ENCODE results near the gene ARID1B.

Gene ARID1B

DNA sequence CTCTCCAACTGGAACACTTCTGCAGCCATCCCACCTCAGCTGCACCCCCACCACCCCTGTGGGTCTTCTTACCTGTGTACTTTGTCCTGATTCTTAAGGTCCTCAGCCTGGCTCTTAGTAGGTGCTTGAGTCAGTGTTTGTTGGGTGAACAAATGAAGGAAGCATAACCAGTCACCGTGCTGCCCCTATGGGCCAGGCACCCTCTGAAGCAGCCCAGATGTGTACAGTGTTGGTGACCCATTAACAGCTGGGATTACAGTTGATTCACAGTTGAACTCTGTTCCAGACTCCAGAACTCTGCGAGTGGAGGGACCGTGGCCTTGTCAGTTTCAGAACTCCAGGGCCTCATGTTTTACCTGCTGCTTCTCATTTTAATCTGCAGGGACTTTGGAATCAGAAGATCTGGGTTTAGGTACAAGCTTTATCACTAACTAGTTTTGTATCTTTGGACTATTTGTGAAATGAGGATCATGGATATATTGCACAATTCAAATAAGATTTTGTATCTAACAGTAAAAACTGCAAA is 342.4 kb downstream of the ARID1B start:
- DNase-seq, result no peak

GRCh38 chr6:157120534-157121232 is 343.5 kb downstream of the ARID1B start:
- DNase-seq, result no peak

GRCh38 chr6:157121897-157122296 is 344.7 kb downstream of the ARID1B start:
- DNase-seq, result no peak

DNA sequence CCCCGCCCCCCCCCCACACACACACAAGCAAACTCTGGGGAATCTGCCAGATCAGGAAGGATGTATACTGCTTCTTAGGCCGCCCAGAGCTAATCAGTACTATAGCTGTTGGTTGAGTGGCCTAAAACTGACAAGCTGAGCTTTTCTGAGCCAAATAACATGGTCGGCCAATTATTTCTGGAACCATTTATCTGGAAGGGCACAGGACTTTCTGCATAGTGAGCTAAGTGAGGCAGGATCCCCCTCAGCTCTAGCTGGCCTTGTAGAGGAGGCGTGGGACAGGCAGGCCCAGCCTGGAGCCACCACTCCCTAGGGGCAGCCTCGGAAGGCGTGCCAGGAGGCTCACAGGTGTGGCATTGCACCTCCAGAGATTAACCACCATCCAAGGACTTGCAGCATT is 346.1 kb downstream of the ARID1B start:
- DNase-seq, result no peak

DNA sequence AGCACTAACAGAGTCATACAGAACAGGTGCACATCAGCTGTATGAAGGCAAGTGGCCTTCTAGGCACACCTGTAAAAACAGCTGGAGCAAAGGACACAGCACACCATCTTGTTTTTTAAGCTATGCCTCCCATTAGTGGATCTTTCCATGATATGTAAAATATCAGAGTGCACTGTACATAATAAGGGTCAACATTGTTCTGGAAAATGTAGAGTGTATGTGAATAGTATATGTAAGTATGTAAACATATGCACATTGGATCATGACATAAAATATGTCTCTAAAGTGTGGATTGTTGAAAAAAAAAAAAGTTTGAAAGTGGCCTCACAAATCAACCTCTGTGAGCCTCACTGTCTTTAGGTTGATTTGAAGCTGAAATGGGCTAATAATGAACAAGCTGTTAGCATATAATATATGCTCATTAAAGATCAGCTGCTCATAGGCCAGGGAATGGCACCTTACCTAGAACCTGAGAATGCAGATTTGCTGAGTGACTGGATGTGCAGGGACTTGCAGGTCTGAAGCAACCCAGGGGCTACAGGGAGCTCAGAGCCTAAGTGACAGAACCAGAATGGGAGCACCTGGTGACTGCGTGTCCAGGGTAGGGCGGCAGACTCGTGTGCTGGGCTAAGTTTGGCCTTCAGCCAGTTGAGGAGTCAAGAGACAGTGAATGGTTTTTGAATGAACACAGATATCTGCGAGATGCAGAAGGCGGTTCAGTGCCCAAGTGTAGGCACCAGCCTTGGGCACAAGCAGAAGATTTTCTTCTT is 347.5 kb downstream of the ARID1B start:
- DNase-seq, result no peak

- DNase-seq, result no peak
These were observed 348.4 kb downstream of the ARID1B start for GRCh38 chr6:157125531-157125930.

GRCh38 chr6:157126183-157127098 is 349.3 kb downstream of the ARID1B start:
- DNase-seq, result no peak

GRCh38 chr6:157128235-157128775 is 351.1 kb downstream of the ARID1B start:
- DNase-seq, result no peak

- DNase-seq, result no peak
These were observed 354.1 kb downstream of the ARID1B start for GRCh38 chr6:157131250-157131649.

GRCh38 chr6:157133856-157134255 is 356.7 kb downstream of the ARID1B start:
- DNase-seq, result no peak

DNA sequence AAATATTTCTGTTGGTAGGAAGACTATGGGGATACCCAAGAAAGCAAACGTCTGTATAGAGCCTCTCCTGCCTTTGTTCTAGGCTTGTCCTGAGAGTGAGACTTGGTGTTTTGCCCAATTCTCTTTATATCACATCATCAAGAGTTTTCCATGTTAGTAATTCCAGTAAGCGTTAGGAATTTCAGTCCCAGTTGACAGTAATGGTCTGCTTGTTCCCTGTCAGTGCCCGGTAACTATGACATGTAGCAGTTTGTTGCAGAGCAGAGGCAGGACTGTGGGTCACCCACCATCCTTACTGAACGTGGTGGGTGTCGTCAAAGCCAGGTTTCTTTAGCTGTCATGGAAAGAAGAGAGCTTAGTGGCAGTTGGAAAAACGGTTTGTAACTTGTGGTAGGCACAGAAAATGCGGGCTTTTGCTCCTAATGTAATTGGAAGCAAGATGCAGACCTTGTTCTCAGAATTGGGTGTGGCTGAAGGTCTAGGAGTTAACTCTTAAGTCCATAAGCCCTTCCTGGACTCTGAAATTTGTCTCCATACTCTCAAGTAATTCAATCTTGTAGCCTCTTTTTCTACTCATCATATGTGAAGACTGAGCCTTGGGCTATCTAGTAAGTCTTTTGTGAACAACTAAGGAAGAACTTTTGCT is 357.3 kb downstream of the ARID1B start:
- no peak for DNase-seq

- DNase-seq, result no peak
These were observed 358.5 kb downstream of the ARID1B start for GRCh38 chr6:157135691-157136090.

DNA sequence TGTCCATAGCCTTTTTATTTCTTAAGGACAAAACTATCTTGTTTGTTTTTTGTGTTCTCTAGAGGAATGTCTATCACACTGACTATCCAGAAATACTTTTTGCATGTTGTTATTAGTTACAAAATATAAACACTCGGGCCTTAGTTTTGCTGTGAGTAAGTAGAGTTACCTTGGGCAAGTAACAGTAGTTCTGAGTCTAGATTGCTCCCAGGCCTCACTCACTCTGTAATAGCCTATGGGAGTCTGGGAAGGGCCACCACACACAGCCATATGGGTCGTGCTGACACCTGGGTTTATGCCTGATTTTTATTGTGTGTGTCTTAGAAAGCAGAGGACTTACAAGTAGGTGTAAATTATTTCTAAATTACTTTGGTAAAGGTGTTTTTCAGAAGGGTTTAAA is 360.3 kb downstream of the ARID1B start:
- DNase-seq, result no peak

DNA sequence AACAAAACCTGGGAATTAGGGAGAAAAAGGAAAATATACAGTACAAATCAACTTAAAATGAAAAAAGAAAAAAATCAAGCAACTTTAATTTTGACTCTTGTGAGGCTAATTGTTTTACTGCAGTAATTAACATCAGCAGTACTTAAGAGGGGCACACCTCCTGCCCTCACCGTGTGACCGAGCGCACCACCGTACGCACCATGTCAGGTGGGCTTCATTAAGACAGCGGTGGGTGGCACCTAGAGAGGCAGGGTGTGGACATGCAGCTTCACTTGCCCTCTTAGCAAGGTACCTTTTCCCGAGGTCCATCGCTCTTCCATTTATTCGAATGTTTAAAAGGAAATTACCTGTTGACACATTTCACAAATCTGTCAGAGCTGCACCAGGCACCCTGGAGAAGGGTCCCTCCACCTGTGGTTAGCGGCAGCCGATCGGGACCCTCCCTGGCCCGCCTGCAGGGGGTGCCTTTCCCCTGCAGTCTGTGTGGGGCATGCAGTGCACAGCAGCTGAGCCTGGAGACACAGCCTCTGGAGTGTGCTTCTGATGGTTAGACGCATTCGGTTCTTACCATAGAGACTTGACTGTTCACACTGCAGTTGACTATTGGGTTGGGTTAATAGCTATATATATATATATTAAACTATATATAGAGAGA is 362.0 kb downstream of the ARID1B start:
- no peak for DNase-seq

DNA sequence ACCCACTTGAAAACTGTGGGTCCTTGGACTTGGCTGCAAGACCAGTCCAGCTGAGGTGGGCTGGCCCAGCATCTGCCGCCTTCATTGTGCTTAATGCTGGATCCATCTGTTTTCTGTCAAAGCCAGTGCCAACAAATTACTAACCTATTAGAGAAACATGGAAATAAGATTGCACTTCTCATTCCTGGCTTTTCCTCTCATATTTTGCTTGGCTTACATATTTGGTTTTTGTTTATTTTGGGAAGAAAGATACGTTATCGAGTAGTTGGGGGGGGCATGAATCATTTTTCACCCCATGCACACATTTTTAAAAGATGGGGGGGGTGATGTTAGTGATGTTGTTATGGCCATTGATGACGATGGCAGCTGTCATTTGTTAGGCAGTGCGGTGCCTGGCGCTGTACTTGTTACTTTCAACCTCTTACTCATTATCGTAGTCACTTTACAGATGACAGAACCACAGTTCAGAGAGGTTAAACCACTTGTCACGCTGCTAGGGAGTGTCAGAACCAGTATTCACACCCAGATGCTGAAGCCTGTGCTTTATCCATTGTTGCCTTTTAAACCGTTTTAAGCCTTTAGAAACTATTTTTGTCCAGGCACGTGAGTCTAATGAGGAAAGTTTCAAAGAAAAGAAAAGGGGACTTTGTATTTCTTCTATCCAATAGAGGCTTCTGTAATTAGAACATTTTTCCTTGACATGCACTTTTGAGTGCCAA is 366.2 kb downstream of the ARID1B start:
- no peak for DNase-seq

DNA sequence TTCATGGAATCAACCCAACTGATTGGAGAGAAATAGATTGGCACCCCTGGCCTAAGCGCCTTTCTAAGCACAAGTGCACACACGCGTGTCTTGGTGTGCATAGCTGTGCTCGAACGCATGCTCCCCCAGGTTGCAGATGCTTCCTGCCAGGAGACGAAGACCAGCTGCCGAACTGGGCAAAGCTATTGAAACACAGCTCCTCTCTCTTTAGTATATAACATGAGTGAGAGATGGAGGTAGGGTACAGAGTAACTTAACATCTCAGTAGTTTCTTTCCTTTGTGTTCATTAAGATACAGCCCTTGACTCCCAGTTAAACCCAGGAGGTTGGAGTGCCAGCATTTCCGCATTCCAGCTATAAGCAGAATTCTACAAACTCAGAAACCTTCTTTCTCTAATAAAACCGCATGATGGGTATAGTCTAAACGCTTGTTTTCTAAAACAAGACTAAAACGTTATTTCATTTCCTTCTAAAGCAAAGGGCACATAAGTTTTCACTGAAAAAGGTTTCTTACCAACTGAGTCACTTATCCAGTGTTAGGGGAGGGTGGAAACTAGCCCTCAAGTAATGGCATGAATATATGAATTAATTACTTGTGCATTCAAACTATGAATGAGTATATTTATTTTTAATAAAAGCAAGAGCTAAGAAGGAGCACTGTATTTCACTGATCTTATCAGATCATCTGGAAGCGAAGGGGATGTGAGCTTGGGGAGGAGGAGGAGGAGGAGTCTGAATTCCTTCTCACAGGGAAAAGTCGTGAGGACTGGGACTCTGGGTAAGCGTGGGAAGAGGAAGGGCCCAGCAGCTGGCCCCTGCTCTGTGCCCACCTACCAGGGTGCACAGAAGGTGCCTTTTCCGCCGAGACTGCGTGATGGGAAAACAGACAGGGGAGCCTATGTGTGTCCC is 367.0 kb downstream of the ARID1B start:
- no peak for DNase-seq

GRCh38 chr6:157144859-157145568 is 367.8 kb downstream of the ARID1B start:
- no peak for DNase-seq

GRCh38 chr6:157145656-157146285 is 368.6 kb downstream of the ARID1B start:
- no peak for DNase-seq
